ENCODE results near the gene AAK1. TPM values are rescaled to one million over a fixed set of nuclear protein-coding genes. Genes with fewer than 3 reads are reported as not detected.
A peak's percentile ranks its signal among the peaks of the same experiment; 100 is the strongest.

The AAK1 gene
- total and polyA plus RNA-seq, 2 donors (not counting 1 experiment from before 2014, with no cell fraction given): 43.5 to 45.7 TPM

GRCh38 chr2:69615969-69616368 lies 27.6 kb downstream of the AAK1 start:
- Histone ChIP-seq H2AFZ (ENCODE audit: low read length) (no peak overlapping the region), H3K4me1 (ENCODE audit: control insufficient read depth, extremely low read depth, insufficient read depth, low read length) (no peaks in the 10 kb centered on the region), H3K9me3 (ENCODE audit: control insufficient read depth, insufficient read depth, low read depth, low read length) (no peaks in the 10 kb centered on the region), H3K27me3 (ENCODE audit: control insufficient read depth, insufficient read depth, low read length) (no peaks in the 10 kb centered on the region), H3K36me3 (ENCODE audit: control insufficient read depth, insufficient read depth, low read length) (peaks cover 2% of the 10 kb centered on the region), H3K27ac (ENCODE audit: insufficient read depth, low read length) (no peak overlapping the region), H4K20me1 (ENCODE audit: control insufficient read depth, extremely low read depth, insufficient read depth, low read length) (peaks cover 2% of the 10 kb centered on the region), H3K4me2 (ENCODE audit: extremely low read depth, insufficient read depth, low read length) (no peak overlapping the region), H3K79me2 (ENCODE audit: control insufficient read depth, insufficient read depth, low read length) (peaks cover 78% of the 10 kb centered on the region), H3K9ac (ENCODE audit: insufficient read depth, low read length) (no peak overlapping the region), H3K4me3 (replicated peaks in 1 of 4; ENCODE audit: control extremely low read depth in 1 of 4, insufficient read depth in 1 of 4, low read depth in 3 of 4, low read length in 4 of 4) (no peak overlapping the region)
- DNase-seq (ENCODE audit: low read depth in 2 of 2): no peak
- TF ChIP-seq EZH2 (IDR thresholded peaks at IDR 0.05; ENCODE audit: low read length, missing control alignments) (no peak), CTCF (conservative IDR thresholded peaks at IDR 0.05 in 1 of 2, IDR thresholded peaks at IDR 0.05 in 1 of 2; ENCODE audit: low read depth in 1 of 2, low read length in 2 of 2) (no peak)

GRCh38 chr2:69615078-69615625 lies 28.4 kb downstream of the AAK1 start:
- H3K9ac ChIP-seq (ENCODE audit: insufficient read depth, low read length): no peak overlapping the region
- H3K9me3 ChIP-seq (ENCODE audit: control insufficient read depth, insufficient read depth, low read depth, low read length): no peaks in the 10 kb centered on the region
- DNase-seq (ENCODE audit: low read depth in 2 of 2): peak in 1 of 2 donors; percentile 39
- no peaks in the 10 kb centered on the region for H3K4me1 ChIP-seq (ENCODE audit: control insufficient read depth, extremely low read depth, insufficient read depth, low read length)
- no peaks in the 10 kb centered on the region for H3K27me3 ChIP-seq (ENCODE audit: control insufficient read depth, insufficient read depth, low read length)
- H4K20me1 ChIP-seq (ENCODE audit: control insufficient read depth, extremely low read depth, insufficient read depth, low read length): no peaks in the 10 kb centered on the region
- H3K27ac ChIP-seq (ENCODE audit: insufficient read depth, low read length): no peak overlapping the region
- no peak overlapping the region for H2AFZ ChIP-seq (ENCODE audit: low read length)
- no peak for TF ChIP-seq CTCF (conservative IDR thresholded peaks at IDR 0.05 in 1 of 2, IDR thresholded peaks at IDR 0.05 in 1 of 2; ENCODE audit: low read depth in 1 of 2, low read length in 2 of 2)
- no peak for TF ChIP-seq EZH2 (IDR thresholded peaks at IDR 0.05; ENCODE audit: low read length, missing control alignments)
- H3K4me3 ChIP-seq (replicated peaks in 1 of 4; ENCODE audit: control extremely low read depth in 1 of 4, insufficient read depth in 1 of 4, low read depth in 3 of 4, low read length in 4 of 4): no peak overlapping the region
- peaks cover 77% of the 10 kb centered on the region for H3K79me2 ChIP-seq (ENCODE audit: control insufficient read depth, insufficient read depth, low read length)
- no peak overlapping the region for H3K4me2 ChIP-seq (ENCODE audit: extremely low read depth, insufficient read depth, low read length)
- peaks cover 2% of the 10 kb centered on the region for H3K36me3 ChIP-seq (ENCODE audit: control insufficient read depth, insufficient read depth, low read length)

GRCh38 chr2:69612707-69613106 lies 30.8 kb downstream of the AAK1 start:
- H3K27me3 ChIP-seq (ENCODE audit: control insufficient read depth, insufficient read depth, low read length): no peaks in the 10 kb centered on the region
- no peak overlapping the region for H2AFZ ChIP-seq (ENCODE audit: low read length)
- H3K9me3 ChIP-seq (ENCODE audit: control insufficient read depth, insufficient read depth, low read depth, low read length): no peaks in the 10 kb centered on the region
- H3K4me3 ChIP-seq (replicated peaks in 1 of 4; ENCODE audit: control extremely low read depth in 1 of 4, insufficient read depth in 1 of 4, low read depth in 3 of 4, low read length in 4 of 4): no peak overlapping the region
- H3K79me2 ChIP-seq (ENCODE audit: control insufficient read depth, insufficient read depth, low read length): peaks cover 71% of the 10 kb centered on the region
- H3K4me1 ChIP-seq (ENCODE audit: control insufficient read depth, extremely low read depth, insufficient read depth, low read length): no peaks in the 10 kb centered on the region
- peaks cover 2% of the 10 kb centered on the region for H4K20me1 ChIP-seq (ENCODE audit: control insufficient read depth, extremely low read depth, insufficient read depth, low read length)
- no peak overlapping the region for H3K4me2 ChIP-seq (ENCODE audit: extremely low read depth, insufficient read depth, low read length)
- no peak overlapping the region for H3K27ac ChIP-seq (ENCODE audit: insufficient read depth, low read length)
- DNase-seq (ENCODE audit: low read depth in 2 of 2): no peak
- H3K9ac ChIP-seq (ENCODE audit: insufficient read depth, low read length): no peak overlapping the region
- TF ChIP-seq EZH2 (IDR thresholded peaks at IDR 0.05; ENCODE audit: low read length, missing control alignments) (no peak), CTCF (conservative IDR thresholded peaks at IDR 0.05 in 1 of 2, IDR thresholded peaks at IDR 0.05 in 1 of 2; ENCODE audit: low read depth in 1 of 2, low read length in 2 of 2) (no peak)
- peaks cover 2% of the 10 kb centered on the region for H3K36me3 ChIP-seq (ENCODE audit: control insufficient read depth, insufficient read depth, low read length)

All from fibroblast of lung (primary cell).